Liver (tissue), 9 donors: ENCODE results near the gene MAPK8. TPM values are rescaled to one million over a fixed set of nuclear protein-coding genes. Genes with fewer than 3 reads are reported as not detected.
A peak's percentile ranks its signal among the peaks of the same experiment; 100 is the strongest.

Experiments
- DNase-seq: peaks from one replicate; pipeline ENCODE4 v3.0.0-alpha.2; 2017; ENCODE audit warnings: low spot score
- H3K27ac ChIP-seq, 2 donors: one replicate each; pipeline ENCODE4 v1.7.0; 2013; ENCODE audit warnings: inconsistent platforms in 2 of 2, low read length in 2 of 2, control low read depth in 1 of 2, low read depth in 1 of 2, mild to moderate bottlenecking in 1 of 2
- H3K27me3 ChIP-seq, 4 donors: one replicate each; pipeline versions ENCODE4 v1.6.1 to v1.7.0; 2013; ENCODE audit warnings: low read length in 3 of 4, inconsistent platforms in 1 of 4, mild to moderate bottlenecking in 1 of 4, moderate library complexity in 1 of 4; ENCODE audit not compliant: control insufficient read depth in 4 of 4, insufficient read depth in 4 of 4
- H3K36me3 ChIP-seq, 4 donors: one replicate each; pipeline versions ENCODE4 v1.6.1 to v1.7.0; 2013; ENCODE audit warnings: low read length in 3 of 4, mild to moderate bottlenecking in 3 of 4, low read depth in 1 of 4, moderate library complexity in 1 of 4; ENCODE audit not compliant: control insufficient read depth in 4 of 4, insufficient read depth in 3 of 4
- H3K4me1 ChIP-seq, 4 donors: one replicate each; pipeline versions ENCODE4 v1.6.1 to v1.7.0; 2013; ENCODE audit warnings: low read length in 3 of 4, mild to moderate bottlenecking in 3 of 4, moderate library complexity in 1 of 4; ENCODE audit not compliant: control insufficient read depth in 4 of 4, insufficient read depth in 4 of 4
- H3K4me3 ChIP-seq, 3 donors: one replicate each; pipeline versions ENCODE4 v1.6.1 to v1.7.0; 2013; ENCODE audit warnings: low read length in 3 of 3, control low read depth in 1 of 3, low read depth in 1 of 3, mild to moderate bottlenecking in 1 of 3
- H3K9ac ChIP-seq, 2 donors: one replicate each; pipeline ENCODE4 v1.7.0; 2013; ENCODE audit warnings: low read length in 2 of 2, mild to moderate bottlenecking in 2 of 2, moderate library complexity in 2 of 2, control low read depth in 1 of 2, low read depth in 1 of 2
- H3K9me3 ChIP-seq, 4 donors: one replicate each; pipeline versions ENCODE4 v1.6.1 to v1.7.0; 2013; ENCODE audit warnings: low read length in 3 of 4; ENCODE audit not compliant: control insufficient read depth in 4 of 4
- ATF3 ChIP-seq: IDR thresholded peaks from 2 replicates; pipeline ENCODE4 v1.6.1; 2016; ENCODE audit warnings: antibody characterized with exemption
- CTCF ChIP-seq: fragments of 150-350 bp; IDR thresholded peaks from 2 replicates; pipeline ENCODE4 v1.5.1; 2017; ENCODE audit warnings: improper control_type of control experiment, low read depth, low read length; ENCODE audit not compliant: missing input control
- EGR1 ChIP-seq, 2 donors: IDR thresholded peaks; 2 replicates each; pipeline ENCODE4 v1.6.1; 2016 to 2018; ENCODE audit warnings: antibody characterized with exemption in 2 of 2, low read depth in 2 of 2
- FOXA1 ChIP-seq: IDR thresholded peaks from 2 replicates; pipeline ENCODE4 v1.6.1; 2016; ENCODE audit warnings: antibody characterized with exemption
- FOXA2 ChIP-seq: IDR thresholded peaks from 2 replicates; pipeline ENCODE4 v1.6.1; 2016; ENCODE audit warnings: antibody characterized with exemption
- GABPA ChIP-seq, 2 donors: IDR thresholded peaks in 1 of 2; conservative IDR thresholded peaks in 1 of 2; 2 replicates each; pipeline ENCODE4 v1.6.1; 2016; ENCODE audit warnings: antibody characterized with exemption in 2 of 2, mild to moderate bottlenecking in 1 of 2, moderate library complexity in 1 of 2
- HNF4A ChIP-seq, 2 donors: conservative IDR thresholded peaks; 2 replicates each; pipeline ENCODE4 v1.6.1; 2016; ENCODE audit warnings: antibody characterized with exemption in 2 of 2, mild to moderate bottlenecking in 2 of 2
- HNF4G ChIP-seq: IDR thresholded peaks from 2 replicates; pipeline ENCODE4 v1.6.1; 2016; ENCODE audit warnings: antibody characterized with exemption
- JUND ChIP-seq, 2 donors: IDR thresholded peaks; 2 replicates each; pipeline ENCODE4 v1.6.1; 2016; ENCODE audit warnings: antibody characterized with exemption in 2 of 2
- NR2F2 ChIP-seq: IDR thresholded peaks from 2 replicates; pipeline ENCODE4 v1.6.1; 2016; ENCODE audit warnings: antibody characterized with exemption
- RAD21 ChIP-seq, 2 donors: IDR thresholded peaks; 2 replicates each; pipeline ENCODE4 v1.6.1; 2016; ENCODE audit warnings: antibody characterized with exemption in 2 of 2, mild to moderate bottlenecking in 2 of 2
- REST ChIP-seq: IDR thresholded peaks from 2 replicates; pipeline ENCODE4 v1.6.1; 2016; ENCODE audit warnings: antibody characterized with exemption, mild to moderate bottlenecking
- RXRA ChIP-seq, 2 donors: IDR thresholded peaks; 2 replicates each; pipeline ENCODE4 v1.6.1; 2017 to 2018; ENCODE audit warnings: antibody characterized with exemption in 2 of 2, mild to moderate bottlenecking in 1 of 2
- SP1 ChIP-seq: IDR thresholded peaks from 2 replicates; pipeline ENCODE4 v1.6.1; 2018; ENCODE audit warnings: antibody characterized with exemption, mild to moderate bottlenecking
- TAF1 ChIP-seq: conservative IDR thresholded peaks from 2 replicates; pipeline ENCODE4 v1.6.1; 2016; ENCODE audit warnings: antibody characterized with exemption, mild to moderate bottlenecking
- YY1 ChIP-seq: IDR thresholded peaks from 2 replicates; pipeline ENCODE4 v1.6.1; 2016; ENCODE audit warnings: antibody characterized with exemption, mild to moderate bottlenecking
- ZBTB33 ChIP-seq: IDR thresholded peaks from 2 replicates; pipeline ENCODE4 v1.6.1; 2016; ENCODE audit warnings: antibody characterized with exemption
- WGBS: extraction: QIAGEN DNeasy Blood & Tissue Kit; methylation state at CpG from one replicate; pipeline ENCODE4 v1.1.7; 2013; 5-methylcytosine and 5-hydroxymethylcytosine counted together
- polyA plus RNA-seq, 2 donors: library from polyadenylated mRNA; stranded (reverse) in 1 of 2; unstranded in 1 of 2; fragments of 200-250 nt in 1 of 2; fragments of >200 nt in 1 of 2; fragmentation: Nextera tagmentation in 1 of 2; extraction: Ambion mirVana in 1 of 2; gene quantifications; one replicate each; pipeline versions ENCODE4 v1.2.1 to v1.2.3, GENCODE V29; 2013 to 2015
- total RNA-seq, 2 donors: library from RNA; depleted of rRNA; stranded (reverse); fragments of >200 nt; gene quantifications; one replicate each; pipeline ENCODE4 v1.2.3, GENCODE V29; 2014
- donor health status: healthy.
- donor health status: healthy.
- donor health status: healthy.
- donor health status: healthy.
- donor health status: healthy.

The MAPK8 gene
- total and polyA plus RNA-seq, 4 donors, result 14.9 to 51.6 (median 24.8) TPM

GRCh38 chr10:48364659-48365405, 58.4 kb downstream of the MAPK8 start:
- H3K9ac ChIP-seq, result no peak overlapping the region
- H3K9me3 ChIP-seq, result no peaks in the 10 kb centered on the region
- H3K4me3 ChIP-seq, result no peak overlapping the region
- H3K27ac ChIP-seq, result no peak overlapping the region
- no peaks in the 10 kb centered on the region for H3K36me3 ChIP-seq
- peaks cover 2 to 18% (median 17%) of the 10 kb centered on the region in 4 donors for H3K4me1 ChIP-seq
- H3K27me3 ChIP-seq, result no peaks in the 10 kb centered on the region
- no peak for DNase-seq
- TF ChIP-seq HNF4A (conservative IDR thresholded peaks at IDR 0.05) (peak; percentile 43 to 54), JUND (IDR thresholded peaks at IDR 0.05) (peak in 1 of 2 donors; percentile 46), ATF3 (no peak), RXRA (IDR thresholded peaks at IDR 0.05) (peak in 1 of 2 donors; percentile 34), ZBTB33 (peak; percentile 25), SP1 (no peak), YY1 (no peak)
- WGBS, result 36% methylated on average over 3 of the region's 3 CpGs

GRCh38 chr10:48365668-48366067, 59.2 kb downstream of the MAPK8 start:
- no peak overlapping the region for H3K9ac ChIP-seq
- H3K27me3 ChIP-seq, result no peaks in the 10 kb centered on the region
- no peak overlapping the region for H3K27ac ChIP-seq
- H3K4me3 ChIP-seq, result no peak overlapping the region
- 99% methylated on average over 1 of the region's 1 CpG for WGBS
- no peak for TF ChIP-seq NR2F2
- H3K4me1 ChIP-seq, result peaks cover 2 to 18% (median 17%) of the 10 kb centered on the region in 4 donors
- H3K36me3 ChIP-seq, result no peaks in the 10 kb centered on the region
- H3K9me3 ChIP-seq, result no peaks in the 10 kb centered on the region
- no peak for DNase-seq

- Histone ChIP-seq H3K36me3 (no peaks in the 10 kb centered on the region), H3K4me3 (no peak overlapping the region), H3K27ac (no peak overlapping the region), H3K27me3 (no peaks in the 10 kb centered on the region), H3K9me3 (no peaks in the 10 kb centered on the region), H3K9ac (no peak overlapping the region), H3K4me1 (peaks cover 2 to 18% (median 17%) of the 10 kb centered on the region in 4 donors)
- TF ChIP-seq RAD21 (IDR thresholded peaks at IDR 0.05) (no peak), REST (no peak), HNF4A (conservative IDR thresholded peaks at IDR 0.05) (no peak), EGR1 (IDR thresholded peaks at IDR 0.05; ENCODE audit: low read depth in 2 of 2) (no peak), SP1 (no peak), HNF4G (no peak), CTCF (no peak), JUND (IDR thresholded peaks at IDR 0.05) (no peak), GABPA (IDR thresholded peaks at IDR 0.05 in 1 of 2, conservative IDR thresholded peaks at IDR 0.05 in 1 of 2) (no peak), ATF3 (no peak), NR2F2 (no peak), FOXA2 (no peak), ZBTB33 (no peak), RXRA (IDR thresholded peaks at IDR 0.05) (no peak), YY1 (no peak), FOXA1 (no peak), TAF1 (no peak)
- no peak for DNase-seq
Observed at GRCh38 chr10:48366261-48366660, 59.8 kb downstream of the MAPK8 start.
